PC-9 (cell line): ENCODE measurements around the gene ACADS.

Experiments used
- EZH2 ChIP-seq: fragments of 200-600 bp; sonication (generic); IDR thresholded peaks from 2 replicates; pipeline ENCODE4 v1.8.0; 2017; ENCODE audit warnings: antibody characterized with exemption, low read depth
- TF ChIP-seq, protein P1 (sequence below): fragments of 200-600 bp; sonication (generic); conservative IDR thresholded peaks from 2 replicates; pipeline ENCODE4 v1.6.1; 2017; ENCODE audit warnings: mixed run types, antibody characterized with exemption, mild to moderate bottlenecking, moderate library complexity

- TF ChIP-seq, protein P1, sequence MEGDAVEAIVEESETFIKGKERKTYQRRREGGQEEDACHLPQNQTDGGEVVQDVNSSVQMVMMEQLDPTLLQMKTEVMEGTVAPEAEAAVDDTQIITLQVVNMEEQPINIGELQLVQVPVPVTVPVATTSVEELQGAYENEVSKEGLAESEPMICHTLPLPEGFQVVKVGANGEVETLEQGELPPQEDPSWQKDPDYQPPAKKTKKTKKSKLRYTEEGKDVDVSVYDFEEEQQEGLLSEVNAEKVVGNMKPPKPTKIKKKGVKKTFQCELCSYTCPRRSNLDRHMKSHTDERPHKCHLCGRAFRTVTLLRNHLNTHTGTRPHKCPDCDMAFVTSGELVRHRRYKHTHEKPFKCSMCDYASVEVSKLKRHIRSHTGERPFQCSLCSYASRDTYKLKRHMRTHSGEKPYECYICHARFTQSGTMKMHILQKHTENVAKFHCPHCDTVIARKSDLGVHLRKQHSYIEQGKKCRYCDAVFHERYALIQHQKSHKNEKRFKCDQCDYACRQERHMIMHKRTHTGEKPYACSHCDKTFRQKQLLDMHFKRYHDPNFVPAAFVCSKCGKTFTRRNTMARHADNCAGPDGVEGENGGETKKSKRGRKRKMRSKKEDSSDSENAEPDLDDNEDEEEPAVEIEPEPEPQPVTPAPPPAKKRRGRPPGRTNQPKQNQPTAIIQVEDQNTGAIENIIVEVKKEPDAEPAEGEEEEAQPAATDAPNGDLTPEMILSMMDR, result 0 out of 2 replicates have a peak, but pooled peaks have one; percentile 19
- no peak for TF ChIP-seq EZH2
These were observed 50.4 kb downstream of the ACADS start for GRCh38 chr12:120775862-120776552.
